H1 (cell line): Measurements from ENCODE around the gene CNPY3. TPM values are rescaled to one million over a fixed set of nuclear protein-coding genes. Genes with fewer than 3 reads are reported as not detected.

Source experiments
- CTCF ChIA-PET: fragments of 300-600 bp; sonication (Branson Sonifier 250); formaldehyde crosslinking; loops from one replicate; lab custom pipeline; 2021; ENCODE audit not compliant: partially characterized antibody; lab: Charles Lee
- POLR2A ChIA-PET: fragments of 300-600 bp; sonication (Branson Sonifier 250); formaldehyde crosslinking; loops from one replicate; lab custom pipeline; 2021; ENCODE audit warnings: inconsistent platforms; ENCODE audit not compliant: partially characterized antibody; lab: Charles Lee
- DNase-seq, 2 experiments: peaks; one replicate each; pipeline versions ENCODE4 v3.0.0 to v3.0.0-alpha.2; 2010 to 2022; ENCODE audit warnings: low spot score in 2 of 2, low read depth in 1 of 2, mixed read lengths in 1 of 2
- FAIRE-seq: peaks from 2 replicates; lab custom pipeline; 2011; peaks lifted over from hg19 to GRCh38; lab: Jason Lieb, UNC
- H2AFZ ChIP-seq: 2 replicates; pipeline ENCODE4 v1.8.1; 2012; ENCODE audit warnings: low read length, inconsistent platforms
- H2AK5ac ChIP-seq: 2 replicates; pipeline ENCODE4 v1.6.1; 2013; ENCODE audit warnings: low read depth, low read length
- H2BK120ac ChIP-seq: replicated peaks from 2 replicates; pipeline ENCODE3; 2013; ENCODE audit warnings: low read depth, low read length, inconsistent platforms
- H2BK12ac ChIP-seq: 2 replicates; pipeline ENCODE4 v1.6.1; 2013; ENCODE audit warnings: low read depth, low read length
- H2BK15ac ChIP-seq: 2 replicates; pipeline ENCODE4 v1.6.1; 2013; ENCODE audit warnings: low read length
- H2BK20ac ChIP-seq: 2 replicates; pipeline ENCODE4 v1.6.1; 2013; ENCODE audit warnings: low read length
- H2BK5ac ChIP-seq: 2 replicates; pipeline ENCODE4 v1.6.1; 2013; ENCODE audit warnings: low read depth, low read length
- H3K14ac ChIP-seq: 2 replicates; pipeline ENCODE4 v1.6.1; 2013; ENCODE audit warnings: inconsistent platforms; ENCODE audit not compliant: insufficient read length
- H3K18ac ChIP-seq: 2 replicates; pipeline ENCODE4 v1.6.1; 2013; ENCODE audit warnings: low read length; ENCODE audit errors: extremely low read depth
- H3K23ac ChIP-seq: 2 replicates; pipeline ENCODE4 v1.6.1; 2013; ENCODE audit warnings: inconsistent platforms; ENCODE audit not compliant: insufficient read length
- H3K23me2 ChIP-seq: 2 replicates; pipeline ENCODE4 v1.6.1; 2013; ENCODE audit warnings: low read depth, low read length
- H3K27ac ChIP-seq: 2 replicates; pipeline ENCODE4 v1.6.1; 2011; ENCODE audit warnings: low read depth, low read length, inconsistent platforms
- H3K27me3 ChIP-seq, 4 experiments: replicated peaks in 1 of 4; 1 replicate in 1 of 4; 2 replicates in 3 of 4; pipeline versions ENCODE4 v1.6.1 to v1.8.1; 2011 to 2013; ENCODE audit warnings: low read length in 3 of 4, mild to moderate bottlenecking in 3 of 4, inconsistent platforms in 2 of 4, mixed read lengths in 2 of 4, moderate library complexity in 1 of 4; ENCODE audit not compliant: control insufficient read depth in 3 of 4, insufficient read depth in 3 of 4; ENCODE audit errors: extremely low read depth in 1 of 4
- H3K36me3 ChIP-seq, 4 experiments: 2 replicates each; pipeline versions ENCODE4 v1.6.1 to v1.8.1; 2011 to 2013; ENCODE audit warnings: mild to moderate bottlenecking in 4 of 4, low read length in 3 of 4, moderate library complexity in 2 of 4, control low read depth in 1 of 4, inconsistent platforms in 1 of 4; ENCODE audit not compliant: insufficient read depth in 4 of 4, control insufficient read depth in 2 of 4
- H3K4ac ChIP-seq: replicated peaks from 2 replicates; pipeline ENCODE3; 2013; ENCODE audit warnings: low read length, low read depth, mixed read lengths, inconsistent platforms; ENCODE audit not compliant: insufficient read length
- H3K4me1 ChIP-seq, 4 experiments: replicated peaks in 1 of 4; 1 replicate in 1 of 4; 2 replicates in 3 of 4; pipeline versions ENCODE4 v1.6.1 to v1.8.1; 2011 to 2013; ENCODE audit warnings: low read length in 3 of 4, inconsistent platforms in 2 of 4, mixed read lengths in 1 of 4; ENCODE audit not compliant: insufficient read depth in 4 of 4, control insufficient read depth in 3 of 4
- H3K4me2 ChIP-seq, 2 experiments: 2 replicates each; pipeline versions ENCODE4 v1.6.1 to v1.8.1; 2011 to 2013; ENCODE audit warnings: low read depth in 2 of 2, low read length in 2 of 2, control low read depth in 1 of 2, inconsistent platforms in 1 of 2, mild to moderate bottlenecking in 1 of 2; ENCODE audit not compliant: insufficient read depth in 1 of 2
- H3K4me3 ChIP-seq, 4 experiments: fragments of 200-600, 300-600 bp in 1 of 4; sonication (generic), shearing (Covaris generic), sonication (Bioruptor Twin) in 1 of 4; 2 replicates each; pipeline versions ENCODE4 v1.5.1 to v1.8.1; 2011 to 2016; ENCODE audit warnings: low read length in 4 of 4, low read depth in 3 of 4, control low read depth in 2 of 4, inconsistent platforms in 2 of 4, mild to moderate bottlenecking in 2 of 4, mixed read lengths in 1 of 4, moderate library complexity in 1 of 4; ENCODE audit not compliant: insufficient read depth in 2 of 4; ENCODE audit errors: extremely low read depth in 1 of 4
- H3K56ac ChIP-seq: replicated peaks from 2 replicates; pipeline ENCODE3; 2013; ENCODE audit warnings: low read depth, mild to moderate bottlenecking, mixed read lengths, low read length, inconsistent platforms; ENCODE audit not compliant: insufficient read length
- H3K79me1 ChIP-seq: 2 replicates; pipeline ENCODE4 v1.6.1; 2013; ENCODE audit warnings: low read depth, low read length, control low read depth
- H3K79me2 ChIP-seq, 2 experiments: 2 replicates each; pipeline versions ENCODE4 v1.6.1 to v1.8.1; 2012 to 2013; ENCODE audit warnings: low read length in 2 of 2, mild to moderate bottlenecking in 2 of 2, inconsistent platforms in 1 of 2; ENCODE audit not compliant: insufficient read depth in 2 of 2, control insufficient read depth in 1 of 2
- H3K9ac ChIP-seq, 4 experiments: replicated peaks in 1 of 4; 1 replicate in 1 of 4; 2 replicates in 3 of 4; pipeline versions ENCODE4 v1.6.1 to v1.8.1; 2011 to 2013; ENCODE audit warnings: low read depth in 3 of 4, low read length in 3 of 4, control low read depth in 2 of 4, mild to moderate bottlenecking in 2 of 4, moderate library complexity in 2 of 4, inconsistent platforms in 1 of 4; ENCODE audit errors: extremely low read depth in 1 of 4
- H3K9me3 ChIP-seq, 2 experiments: 2 replicates each; pipeline versions ENCODE4 v1.6.1 to v1.8.1; 2012 to 2013; ENCODE audit warnings: mild to moderate bottlenecking in 2 of 2, moderate library complexity in 2 of 2, control low read depth in 1 of 2, inconsistent platforms in 1 of 2, low read depth in 1 of 2, low read length in 1 of 2, mixed read lengths in 1 of 2; ENCODE audit not compliant: insufficient read depth in 2 of 2
- H4K20me1 ChIP-seq, 2 experiments: replicated peaks in 1 of 2; 2 replicates each; pipeline versions ENCODE3 to v1.8.1; 2011 to 2013; ENCODE audit warnings: inconsistent platforms in 2 of 2, low read length in 2 of 2, mild to moderate bottlenecking in 1 of 2; ENCODE audit not compliant: insufficient read depth in 2 of 2, control insufficient read depth in 1 of 2
- H4K5ac ChIP-seq: 2 replicates; pipeline ENCODE4 v1.6.1; 2013; ENCODE audit warnings: low read length, low read depth, mixed read lengths, inconsistent platforms; ENCODE audit not compliant: insufficient read length
- H4K8ac ChIP-seq: 2 replicates; pipeline ENCODE4 v1.8.0; 2013; ENCODE audit warnings: mild to moderate bottlenecking, moderate library complexity, low read length, inconsistent platforms; ENCODE audit not compliant: insufficient read depth; ENCODE audit errors: extremely low read depth
- H4K91ac ChIP-seq: replicated peaks from 2 replicates; pipeline ENCODE3; 2013; ENCODE audit warnings: low read length, mixed read lengths, inconsistent platforms; ENCODE audit not compliant: insufficient read length
- BACH1 ChIP-seq: IDR thresholded peaks from 2 replicates; pipeline ENCODE4 v1.6.1; 2012; ENCODE audit warnings: low read length, improper control_type of control experiment
- BRCA1 ChIP-seq: IDR thresholded peaks from 2 replicates; pipeline ENCODE4 v1.6.1; 2012; ENCODE audit warnings: low read depth, low read length, improper control_type of control experiment
- EP300 ChIP-seq, 2 experiments: IDR thresholded peaks; 1 replicate in 1 of 2; 2 replicates in 1 of 2; pipeline ENCODE4 v1.6.1; 2011 to 2012; ENCODE audit warnings: low read depth in 2 of 2, low read length in 2 of 2, mild to moderate bottlenecking in 2 of 2, borderline replicate concordance in 1 of 2, inconsistent platforms in 1 of 2, moderate library complexity in 1 of 2
- HDAC2 ChIP-seq, 2 experiments: fragments of 300-600 bp in 1 of 2; sonication (generic) in 1 of 2; IDR thresholded peaks; 2 replicates each; pipeline ENCODE4 v1.6.1; 2011 to 2012; ENCODE audit warnings: low read depth in 2 of 2, low read length in 2 of 2, mild to moderate bottlenecking in 2 of 2, moderate library complexity in 2 of 2, borderline replicate concordance in 1 of 2, inconsistent platforms in 1 of 2
- JUN ChIP-seq: IDR thresholded peaks from 2 replicates; pipeline ENCODE4 v1.6.1; 2011; ENCODE audit warnings: low read depth, mild to moderate bottlenecking, improper control_type of control experiment, low read length
- MAX ChIP-seq: IDR thresholded peaks from 2 replicates; pipeline ENCODE4 v1.6.1; 2012; ENCODE audit warnings: inconsistent platforms
- POLR2A ChIP-seq, 2 experiments: IDR thresholded peaks; 1 replicate in 1 of 2; 2 replicates in 1 of 2; pipeline ENCODE4 v1.6.1; 2011; ENCODE audit warnings: low read depth in 2 of 2, low read length in 2 of 2, mild to moderate bottlenecking in 2 of 2; ENCODE audit errors: control extremely low read depth in 1 of 2
- RAD21 ChIP-seq, 2 experiments: IDR thresholded peaks in 1 of 2; conservative IDR thresholded peaks in 1 of 2; 2 replicates each; pipeline ENCODE4 v1.6.1; 2011; ENCODE audit warnings: low read depth in 2 of 2, low read length in 2 of 2, improper control_type of control experiment in 1 of 2, inconsistent platforms in 1 of 2, mild to moderate bottlenecking in 1 of 2, moderate library complexity in 1 of 2
- RFX5 ChIP-seq: IDR thresholded peaks from 2 replicates; pipeline ENCODE4 v1.6.1; 2011; ENCODE audit warnings: low read depth, low read length, improper control_type of control experiment, borderline replicate concordance
- SP1 ChIP-seq: IDR thresholded peaks from 2 replicates; pipeline ENCODE4 v1.6.1; 2011; ENCODE audit warnings: low read depth, low read length
- USF2 ChIP-seq: IDR thresholded peaks from 2 replicates; pipeline ENCODE4 v1.6.1; 2011; ENCODE audit warnings: low read length, improper control_type of control experiment
- YY1 ChIP-seq: IDR thresholded peaks from 2 replicates; pipeline ENCODE4 v1.6.1; 2011; ENCODE audit warnings: low read depth, mild to moderate bottlenecking, low read length
- WGBS, 2 experiments: shearing (Covaris generic) in 1 of 2; methylation state at CpG; one replicate each; pipeline versions ENCODE4 v1.1.6 to v1.1.7; 2013 to 2015; ENCODE audit warnings: low lambda C conversion rate in 2 of 2, mixed read lengths in 2 of 2, inconsistent platforms in 1 of 2, low coverage in 1 of 2, missing lambda C conversion rate in 1 of 2; ENCODE audit not compliant: insufficient replicate concordance in 2 of 2, insufficient coverage in 1 of 2, insufficient read length in 1 of 2; ENCODE audit errors: extremely low coverage in 1 of 2, missing lambda C conversion rate in 1 of 2; 5-methylcytosine and 5-hydroxymethylcytosine counted together
- polyA plus RNA-seq, 7 experiments: library from polyadenylated mRNA; depleted of rRNA in 3 of 7; stranded (reverse) in 5 of 7; unstranded in 2 of 7; fragments of >200 nt in 5 of 7; fragments of 200-250 nt in 2 of 7; gene quantifications; 1 replicate in 5 of 7; 2 replicates in 1 of 7; 4 replicates in 1 of 7; pipeline versions ENCODE4 v1.2.1 to v1.2.3, GENCODE V29; 2011 to 2013; ENCODE audit warnings: missing spikeins in 2 of 7, mixed read lengths in 2 of 7
- total RNA-seq: library from RNA; stranded (reverse); fragmentation: NEBNext Ultra II Directional; extraction: Animal tissue kit (Norgen Biotek cat#: 25700); gene quantifications from 2 replicates; pipeline ENCODE4 v1.2.1, GENCODE V29; 2021

Gene CNPY3
- total and polyA plus RNA-seq, 2 of the 8 experiments (the other 6 are each of a cell fraction or from before 2014, with no cell fraction given), result 49.6 to 64.5 TPM

DNA sequence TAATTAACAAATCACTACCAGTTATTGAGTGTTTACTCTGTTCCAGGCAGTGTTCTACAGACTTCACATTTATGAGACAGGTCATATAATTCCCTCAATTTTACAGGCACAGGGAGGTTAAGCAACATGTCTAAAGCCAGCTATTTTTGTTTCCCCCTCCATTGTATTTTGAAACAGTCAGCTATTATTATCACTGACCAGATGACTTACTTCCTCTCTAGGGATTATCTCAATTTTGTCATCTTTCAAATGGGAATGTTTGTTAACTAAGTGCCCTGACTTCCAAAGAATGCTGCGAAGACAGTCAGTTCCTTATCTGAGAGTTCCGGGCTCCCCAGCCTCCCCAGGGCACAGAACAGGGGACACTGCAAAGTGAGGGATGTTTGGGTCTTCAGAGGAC is 5.6 kb upstream of the CNPY3 start:
- Histone ChIP-seq H3K23ac (no peak overlapping the region), H2BK12ac (no peak overlapping the region), H3K56ac (no peak overlapping the region), H3K79me1 (no peaks in the 10 kb centered on the region), H3K4me3 (no peak overlapping the region), H3K4ac (no peak overlapping the region), H3K14ac (no peak overlapping the region), H2BK20ac (no peak overlapping the region), H2BK120ac (no peak overlapping the region), H3K4me2 (no peak overlapping the region), H3K36me3 (no peaks in the 10 kb centered on the region), H4K5ac (no peak overlapping the region), H3K79me2 (no peaks in the 10 kb centered on the region), H2BK15ac (no peak overlapping the region), H3K27ac (no peak overlapping the region), H4K20me1 (no peaks in the 10 kb centered on the region), H3K27me3 (no peaks in the 10 kb centered on the region), H3K9me3 (no peaks in the 10 kb centered on the region), H2AFZ (no peak overlapping the region), H4K8ac (no peak overlapping the region), H3K18ac (no peak overlapping the region), H3K4me1 (peaks cover 0 to 6% (median 1%) of the 10 kb centered on the region in 4 experiments; a peak in 2 of 7 replicates), H2AK5ac (no peak overlapping the region), H2BK5ac (no peak overlapping the region), H4K91ac (no peak overlapping the region), H3K23me2 (no peaks in the 10 kb centered on the region), H3K9ac (no peak overlapping the region)
- ChIA-PET CTCF (interaction anchor here (0.8 kb wide), 1 partner anchor 12 kb away, joined by 3 read pairs; no protein-coding TSS in a partner anchor), POLR2A (interaction anchor here (1.1 kb wide), 1 partner anchor 23 kb away, joined by 3 read pairs; no protein-coding TSS in a partner anchor)
- TF ChIP-seq RFX5 (no peak), POLR2A (IDR thresholded peaks at IDR 0.05; ENCODE audit: control extremely low read depth in 1 of 2, low read depth in 2 of 2, low read length in 2 of 2) (no peak), SP1 (no peak), YY1 (no peak), JUN (no peak), USF2 (no peak), BRCA1 (no peak), MAX (no peak), RAD21 (IDR thresholded peaks at IDR 0.05 in 1 of 2, conservative IDR thresholded peaks at IDR 0.05 in 1 of 2; ENCODE audit: low read depth in 2 of 2, low read length in 2 of 2) (no peak), BACH1 (no peak), EP300 (IDR thresholded peaks at IDR 0.05; ENCODE audit: borderline replicate concordance in 1 of 2, low read depth in 2 of 2, low read length in 2 of 2) (no peak), HDAC2 (IDR thresholded peaks at IDR 0.05; ENCODE audit: borderline replicate concordance in 1 of 2, low read depth in 2 of 2, low read length in 2 of 2) (no peak)
- 100% methylated on average over 2 of the region's 2 CpGs; no CpG with 5 or more reads in 1 of the 2 experiments for WGBS, 2 experiments
- DNase-seq (no peak), FAIRE-seq (no peak)
